ENCODE data around the gene ZBED5. TPM values are rescaled to one million over a fixed set of nuclear protein-coding genes. Genes with fewer than 3 reads are reported as not detected.
"Not testable (repeated sequence)": the region's sequence is repeated elsewhere in the genome, so short reads cannot be mapped to it uniquely, and the experiment has no call there.

Gene ZBED5
- total RNA-seq, 1 donor from 2014 or later = 89.1 TPM

DNA sequence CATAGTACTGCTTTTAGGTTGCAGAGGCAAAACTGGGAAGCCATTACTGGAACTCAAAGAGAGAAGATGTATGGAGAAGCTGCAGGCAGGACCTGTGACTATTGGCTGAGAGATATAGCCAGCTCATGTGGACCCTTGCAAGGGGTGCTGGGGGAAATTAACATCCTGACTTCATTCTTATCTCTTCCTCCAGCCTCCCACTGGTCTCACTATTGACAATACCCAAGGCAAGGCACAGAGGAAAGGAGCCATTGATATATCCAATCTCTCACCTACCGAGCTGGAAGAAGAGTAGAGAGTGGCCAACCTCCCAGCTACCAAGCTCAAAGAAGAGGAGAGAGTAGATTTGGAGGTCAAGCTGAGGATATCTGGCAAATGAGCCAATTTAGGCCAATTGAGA lies 36.8 kb upstream of the ZBED5 start:
- TF ChIP-seq CTCF (conservative IDR thresholded peaks at IDR 0.05) = no peak
- H3K9me3 Mint-ChIP-seq = peaks cover 3% of the 10 kb centered on the region
- no peak for DNase-seq (ENCODE audit: low read depth, low spot score)
- H3K4me1 Mint-ChIP-seq = peaks cover 2% of the 10 kb centered on the region
- H3K4me3 Mint-ChIP-seq = no peak overlapping the region
- H3K36me3 Mint-ChIP-seq (ENCODE audit: low read depth) = peaks cover 3% of the 10 kb centered on the region
- H3K27ac Mint-ChIP-seq (ENCODE audit: unreplicated experiment) = no peak overlapping the region
- H3K27me3 Mint-ChIP-seq (ENCODE audit: low read depth) = no peaks in the 10 kb centered on the region

DNA sequence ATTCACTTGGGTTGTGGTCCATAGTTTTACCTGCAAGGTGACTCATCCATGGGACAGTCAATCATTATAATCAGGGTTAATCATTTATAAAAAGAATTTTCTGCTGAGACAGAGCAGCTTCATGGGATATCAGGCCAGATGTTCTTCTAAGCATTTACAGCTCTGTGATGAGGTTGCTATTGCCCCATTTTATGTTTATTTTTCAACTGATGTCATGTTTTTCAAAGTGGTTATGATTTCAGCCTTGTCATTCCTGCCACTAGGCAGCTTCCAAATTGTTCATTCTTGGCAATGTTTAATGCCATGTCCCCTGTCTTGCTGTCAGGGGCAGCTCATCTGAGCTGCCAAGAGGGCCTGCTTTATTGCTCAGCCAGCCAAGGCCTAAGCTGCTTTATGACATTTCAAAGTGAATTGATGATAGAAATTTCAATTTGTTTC lies 35.9 kb upstream of the ZBED5 start:
- H3K4me1 Mint-ChIP-seq = no peaks in the 10 kb centered on the region

DNA sequence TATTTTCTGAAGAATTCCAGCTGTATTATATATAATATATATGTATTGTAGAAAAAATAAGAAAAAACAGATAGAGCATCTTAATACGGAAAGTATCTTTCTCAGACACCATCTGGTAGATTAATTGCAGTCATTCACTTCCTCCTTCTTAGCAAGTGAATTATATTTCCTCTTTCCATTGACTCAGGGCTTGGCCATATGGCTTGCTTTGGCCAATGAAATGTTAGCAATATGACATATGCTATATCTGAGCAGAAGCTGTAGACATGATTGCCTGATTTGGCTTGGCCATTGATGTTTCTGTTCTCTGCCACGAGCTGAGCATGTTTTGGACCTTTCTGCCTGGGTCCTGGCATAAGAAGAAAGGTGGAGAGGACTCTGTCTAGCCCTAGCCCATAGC lies 34.4 kb upstream of the ZBED5 start:
- peaks cover 3% of the 10 kb centered on the region for H3K36me3 Mint-ChIP-seq (ENCODE audit: low read depth)
- no peak for TF ChIP-seq CTCF (conservative IDR thresholded peaks at IDR 0.05)
- H3K27ac Mint-ChIP-seq (ENCODE audit: unreplicated experiment) = no peak overlapping the region
- peaks cover 7% of the 10 kb centered on the region for H3K9me3 Mint-ChIP-seq
- H3K4me1 Mint-ChIP-seq = peaks cover under 1% of the 10 kb centered on the region
- H3K27me3 Mint-ChIP-seq (ENCODE audit: low read depth) = no peaks in the 10 kb centered on the region
- no peak for DNase-seq (ENCODE audit: low read depth, low spot score)
- no peak overlapping the region for H3K4me3 Mint-ChIP-seq

More for the DNA sequence above, 35.9 kb upstream of the ZBED5 start:
- Mint-ChIP-seq H3K4me3 (no peak overlapping the region), H3K9me3 (peaks cover 6% of the 10 kb centered on the region), H3K27me3 (ENCODE audit: low read depth) (no peaks in the 10 kb centered on the region), H3K36me3 (ENCODE audit: low read depth) (peaks cover 3% of the 10 kb centered on the region), H3K27ac (ENCODE audit: unreplicated experiment) (no peak overlapping the region)
- DNase-seq (ENCODE audit: low read depth, low spot score) = no peak
- TF ChIP-seq CTCF (conservative IDR thresholded peaks at IDR 0.05) = no peak

- Mint-ChIP-seq H3K9me3 (peaks cover 7% of the 10 kb centered on the region), H3K4me1 (peaks cover 7% of the 10 kb centered on the region), H3K27me3 (ENCODE audit: low read depth) (no peaks in the 10 kb centered on the region), H3K36me3 (ENCODE audit: low read depth) (peaks cover 3% of the 10 kb centered on the region), H3K4me3 (no peak overlapping the region), H3K27ac (ENCODE audit: unreplicated experiment) (no peak overlapping the region)
- no peak for DNase-seq (ENCODE audit: low read depth, low spot score)
- TF ChIP-seq CTCF (conservative IDR thresholded peaks at IDR 0.05) = no peak
Observed at GRCh38 chr11:10891151-10891720, 33.4 kb upstream of the ZBED5 start.

GRCh38 chr11:10890083-10890482 lies 32.2 kb upstream of the ZBED5 start:
- H3K4me3 Mint-ChIP-seq; H3K27me3 Mint-ChIP-seq (ENCODE audit: low read depth); H3K4me1 Mint-ChIP-seq; DNase-seq (ENCODE audit: low read depth, low spot score); H3K9me3 Mint-ChIP-seq; H3K27ac Mint-ChIP-seq (ENCODE audit: unreplicated experiment); H3K36me3 Mint-ChIP-seq (ENCODE audit: low read depth): not testable (repeated sequence)

- Mint-ChIP-seq H3K9me3 (peaks cover 15% of the 10 kb centered on the region), H3K36me3 (ENCODE audit: low read depth) (peaks cover 9% of the 10 kb centered on the region), H3K4me1 (peaks cover 7% of the 10 kb centered on the region), H3K27me3 (ENCODE audit: low read depth) (no peaks in the 10 kb centered on the region), H3K4me3 (no peak overlapping the region), H3K27ac (ENCODE audit: unreplicated experiment) (no peak overlapping the region)
- DNase-seq (ENCODE audit: low read depth, low spot score) = no peak
- TF ChIP-seq CTCF (conservative IDR thresholded peaks at IDR 0.05) = no peak
Observed at GRCh38 chr11:10887307-10887706, 29.5 kb upstream of the ZBED5 start.

Data from neural crest cell (in vitro differentiated cells).